Esophagus squamous epithelium (tissue), 5 donors: Measurements from ENCODE around the gene SLC30A5. TPM values are rescaled to one million over a fixed set of nuclear protein-coding genes. Genes with fewer than 3 reads are reported as not detected.
"Not testable (repeated sequence)": the region's sequence is repeated elsewhere in the genome, so short reads cannot be mapped to it uniquely, and the experiment has no call there.

Source experiments
- DNase-seq: peaks from one replicate; lab custom pipeline; 2025; lab: John Stamatoyannopoulos, UW
- H3K27ac ChIP-seq, 4 donors: fragments of 200-600 bp; sonication (generic); one replicate each; pipeline ENCODE4 v1.5.1; 2016 to 2019; ENCODE audit warnings: mild to moderate bottlenecking in 1 of 4
- H3K27me3 ChIP-seq, 4 donors: fragments of 200-600 bp; sonication (generic); 1 replicate in 3 of 4; 2 replicates in 1 of 4; pipeline versions ENCODE4 v1.5.1 to v1.6.0; 2017 to 2021; ENCODE audit warnings: antibody characterized with exemption in 1 of 4
- H3K36me3 ChIP-seq, 3 donors: fragments of 200-600 bp; sonication (generic); one replicate each; pipeline ENCODE4 v1.5.1; 2016 to 2019
- H3K4me1 ChIP-seq, 3 donors: fragments of 200-600 bp; sonication (generic); one replicate each; pipeline ENCODE4 v1.5.1; 2017 to 2019
- H3K4me3 ChIP-seq, 4 donors: fragments of 200-600 bp; sonication (generic); 1 replicate in 3 of 4; 2 replicates in 1 of 4; pipeline ENCODE4 v1.5.1; 2016 to 2019; ENCODE audit warnings: mild to moderate bottlenecking in 2 of 4, moderate library complexity in 1 of 4
- H3K9me3 ChIP-seq, 3 donors: fragments of 200-600 bp; sonication (generic); one replicate each; pipeline ENCODE4 v1.5.1; 2016 to 2019
- POLR2A ChIP-seq, 4 donors: fragments of 450-650 bp; IDR thresholded peaks; one replicate each; pipeline ENCODE4 v1.6.1; 2017; ENCODE audit warnings: antibody characterized with exemption in 4 of 4, mild to moderate bottlenecking in 4 of 4, moderate library complexity in 3 of 4
- WGBS, 2 donors: methylation state at CpG; one replicate each; pipeline ENCODE4 v1.1.5; 2018; 5-methylcytosine and 5-hydroxymethylcytosine counted together
- intact Hi-C: fragments of 100-400 bp; cut with DNase I; formaldehyde crosslinking; loops from one replicate; pipeline ENCODE4 v1.15.0; 2022
- total RNA-seq, 4 donors: library from RNA; depleted of rRNA; stranded (reverse); fragments of >200 nt; gene quantifications; one replicate each; pipeline ENCODE4 v1.1.0, GENCODE V29; 2016
- TF ChIP-seq, protein P1 (sequence below), 6 experiments: fragments of 450-650 bp in 4 of 6; fragments of 200-600 bp in 2 of 6; sonication (generic) in 2 of 6; IDR thresholded peaks; one replicate each; pipeline ENCODE4 v1.5.1; 2016 to 2019; ENCODE audit warnings: antibody characterized with exemption in 6 of 6, mild to moderate bottlenecking in 4 of 6, moderate library complexity in 4 of 6
- donor health status: DM: yes; HTN: yes; CAD: no.

SLC30A5 gene
- total RNA-seq, 4 donors from 2014 or later: 19.4 to 43.5 (median 37.9) TPM

- Histone ChIP-seq H3K9me3 (peaks cover 0 to 7% (median 0%) of the 10 kb centered on the region in 3 donors), H3K4me1 (no peaks in the 10 kb centered on the region), H3K4me3 (no peak overlapping the region), H3K36me3 (peaks cover 0 to 9% (median 0%) of the 10 kb centered on the region in 3 donors), H3K27ac (no peak overlapping the region), H3K27me3 (no peaks in the 10 kb centered on the region)
- TF ChIP-seq POLR2A (IDR thresholded peaks at IDR 0.05): no peak
- TF ChIP-seq, protein P1, sequence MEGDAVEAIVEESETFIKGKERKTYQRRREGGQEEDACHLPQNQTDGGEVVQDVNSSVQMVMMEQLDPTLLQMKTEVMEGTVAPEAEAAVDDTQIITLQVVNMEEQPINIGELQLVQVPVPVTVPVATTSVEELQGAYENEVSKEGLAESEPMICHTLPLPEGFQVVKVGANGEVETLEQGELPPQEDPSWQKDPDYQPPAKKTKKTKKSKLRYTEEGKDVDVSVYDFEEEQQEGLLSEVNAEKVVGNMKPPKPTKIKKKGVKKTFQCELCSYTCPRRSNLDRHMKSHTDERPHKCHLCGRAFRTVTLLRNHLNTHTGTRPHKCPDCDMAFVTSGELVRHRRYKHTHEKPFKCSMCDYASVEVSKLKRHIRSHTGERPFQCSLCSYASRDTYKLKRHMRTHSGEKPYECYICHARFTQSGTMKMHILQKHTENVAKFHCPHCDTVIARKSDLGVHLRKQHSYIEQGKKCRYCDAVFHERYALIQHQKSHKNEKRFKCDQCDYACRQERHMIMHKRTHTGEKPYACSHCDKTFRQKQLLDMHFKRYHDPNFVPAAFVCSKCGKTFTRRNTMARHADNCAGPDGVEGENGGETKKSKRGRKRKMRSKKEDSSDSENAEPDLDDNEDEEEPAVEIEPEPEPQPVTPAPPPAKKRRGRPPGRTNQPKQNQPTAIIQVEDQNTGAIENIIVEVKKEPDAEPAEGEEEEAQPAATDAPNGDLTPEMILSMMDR (IDR thresholded peaks at IDR 0.05): no peak
- intact Hi-C loops: no loop called here
- no peak for DNase-seq
- WGBS, 2 donors: 94 to 96% methylated on average over 5 of the region's 5 CpGs
Observed at GRCh38 chr5:69137807-69138206, 44.0 kb downstream of the SLC30A5 start.

DNA sequence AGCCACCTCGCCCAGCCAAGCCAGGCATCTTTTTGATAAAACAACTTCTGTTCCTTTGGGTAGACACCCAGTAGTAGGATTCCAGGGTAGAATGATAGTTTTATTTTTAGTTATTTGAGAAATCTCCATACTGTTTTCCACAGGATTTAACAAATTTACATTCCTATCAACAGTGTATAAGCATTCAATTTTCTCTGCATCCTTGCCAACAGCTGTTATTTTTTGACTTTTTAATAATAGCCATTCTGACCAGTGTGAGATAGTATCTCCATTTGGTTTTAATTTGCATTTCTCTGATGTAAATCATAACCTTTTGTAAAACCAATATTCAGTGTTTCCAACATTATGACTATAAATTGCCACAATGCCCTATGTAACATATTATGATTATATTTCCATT is 45.0 kb downstream of the SLC30A5 start:
- no peak overlapping the region for H3K4me3 ChIP-seq
- WGBS, 2 donors: 75 to 76% methylated on average over 1 of the region's 1 CpG
- intact Hi-C loops: no loop called here
- TF ChIP-seq POLR2A (IDR thresholded peaks at IDR 0.05): no peak
- TF ChIP-seq, protein P1 (IDR thresholded peaks at IDR 0.05): no peak
- H3K4me1 ChIP-seq: no peaks in the 10 kb centered on the region
- no peak for DNase-seq
- no peak overlapping the region for H3K27ac ChIP-seq
- no peaks in the 10 kb centered on the region for H3K36me3 ChIP-seq
- H3K9me3 ChIP-seq: peaks cover 0 to 7% (median 0%) of the 10 kb centered on the region in 3 donors
- H3K27me3 ChIP-seq: no peaks in the 10 kb centered on the region

GRCh38 chr5:69140239-69140638 is 46.4 kb downstream of the SLC30A5 start:
- DNase-seq, intact Hi-C loops, H3K36me3 ChIP-seq, H3K9me3 ChIP-seq, H3K27ac ChIP-seq, H3K27me3 ChIP-seq, H3K4me1 ChIP-seq, H3K4me3 ChIP-seq: not testable (repeated sequence)
- 87 to 93% methylated on average over 4 of the region's 4 CpGs for WGBS, 2 donors

- Histone ChIP-seq H3K27ac (no peak overlapping the region), H3K36me3 (no peaks in the 10 kb centered on the region), H3K4me1 (no peaks in the 10 kb centered on the region), H3K27me3 (no peaks in the 10 kb centered on the region), H3K9me3 (peaks cover 0 to 7% (median 0%) of the 10 kb centered on the region in 3 donors), H3K4me3 (no peak overlapping the region)
- intact Hi-C loops: no loop called here
- no peak for DNase-seq
- TF ChIP-seq, protein P1 (IDR thresholded peaks at IDR 0.05): no peak
- TF ChIP-seq POLR2A (IDR thresholded peaks at IDR 0.05): no peak
- WGBS, 2 donors: 83 to 90% methylated on average over 1 of the region's 1 CpG
Observed at GRCh38 chr5:69140827-69141226, 47.0 kb downstream of the SLC30A5 start.

- H3K27ac ChIP-seq, intact Hi-C loops, H3K4me1 ChIP-seq, H3K36me3 ChIP-seq, H3K9me3 ChIP-seq, H3K4me3 ChIP-seq, H3K27me3 ChIP-seq, DNase-seq: not testable (repeated sequence)
- WGBS, 2 donors: 87 to 93% methylated on average over 4 to 7 of the region's 7 CpGs
Observed at GRCh38 chr5:69148576-69148975, 54.8 kb downstream of the SLC30A5 start.

GRCh38 chr5:69148981-69149675 is 55.3 kb downstream of the SLC30A5 start:
- no peak for TF ChIP-seq POLR2A (IDR thresholded peaks at IDR 0.05)
- TF ChIP-seq, protein P1 (IDR thresholded peaks at IDR 0.05): no peak
- Histone ChIP-seq H3K4me1 (no peaks in the 10 kb centered on the region), H3K4me3 (no peak overlapping the region), H3K27me3 (no peaks in the 10 kb centered on the region), H3K9me3 (no peaks in the 10 kb centered on the region), H3K36me3 (no peaks in the 10 kb centered on the region), H3K27ac (no peak overlapping the region)
- no peak for DNase-seq
- WGBS, 2 donors: 81 to 83% methylated on average over 2 of the region's 2 CpGs
- intact Hi-C loops: no loop called here
